Mesendoderm (in vitro differentiated cells): ENCODE data around the gene RPS15.

ENCODE experiments used
- DNase-seq: peaks from one replicate; pipeline ENCODE4 v3.0.0; 2013
- H2AK5ac ChIP-seq: 2 replicates; pipeline ENCODE4 v1.6.1; 2013; ENCODE audit warnings: low read length, inconsistent platforms
- H2BK120ac ChIP-seq: 2 replicates; pipeline ENCODE4 v1.6.1; 2013; ENCODE audit warnings: low read depth, mild to moderate bottlenecking, low read length, moderate library complexity, mixed read lengths
- H2BK15ac ChIP-seq: replicated peaks from 2 replicates; pipeline ENCODE4 v1.6.1; 2013; ENCODE audit warnings: low read depth, mild to moderate bottlenecking, moderate library complexity
- H2BK5ac ChIP-seq: 2 replicates; pipeline ENCODE4 v1.6.1; 2013; ENCODE audit warnings: low read length, inconsistent platforms
- H3K18ac ChIP-seq: 2 replicates; pipeline ENCODE4 v1.6.1; 2013; ENCODE audit warnings: mild to moderate bottlenecking, low read length, mixed read lengths
- H3K23ac ChIP-seq: one replicate; pipeline ENCODE4 v1.6.1; 2013; ENCODE audit warnings: low read length
- H3K27ac ChIP-seq: 2 replicates; pipeline ENCODE4 v1.5.1; 2013; ENCODE audit warnings: low read depth, mild to moderate bottlenecking, inconsistent platforms, low read length, moderate library complexity
- H3K27me3 ChIP-seq: 2 replicates; pipeline ENCODE4 v1.6.1; 2013; ENCODE audit warnings: low read length, control low read depth, mild to moderate bottlenecking, inconsistent platforms; ENCODE audit not compliant: insufficient read depth, poor library complexity
- H3K36me3 ChIP-seq: 2 replicates; pipeline ENCODE4 v1.6.1; 2013; ENCODE audit warnings: low read length, inconsistent platforms; ENCODE audit not compliant: control insufficient read depth, insufficient read depth
- H3K4ac ChIP-seq: one replicate; pipeline ENCODE4 v1.6.1; 2013; ENCODE audit warnings: low read depth, mild to moderate bottlenecking, low read length, moderate library complexity
- H3K4me1 ChIP-seq: 2 replicates; pipeline ENCODE4 v1.6.1; 2013; ENCODE audit warnings: low read depth, low read length, inconsistent platforms; ENCODE audit not compliant: control insufficient read depth
- H3K4me2 ChIP-seq: 2 replicates; pipeline ENCODE4 v1.6.1; 2013; ENCODE audit warnings: low read length
- H3K4me3 ChIP-seq: 2 replicates; pipeline ENCODE4 v1.5.1; 2013; ENCODE audit warnings: mild to moderate bottlenecking, low read length
- H3K56ac ChIP-seq: one replicate; pipeline ENCODE4 v1.6.1; 2013; ENCODE audit warnings: low read length
- H3K79me1 ChIP-seq: 2 replicates; pipeline ENCODE4 v1.6.1; 2013; ENCODE audit warnings: low read length, inconsistent platforms
- H3K79me2 ChIP-seq: 2 replicates; pipeline ENCODE4 v1.6.1; 2013; ENCODE audit warnings: mild to moderate bottlenecking, low read length; ENCODE audit not compliant: control insufficient read depth, insufficient read depth
- H3K9ac ChIP-seq: 2 replicates; pipeline ENCODE4 v1.6.1; 2013; ENCODE audit warnings: low read length, inconsistent platforms
- H4K5ac ChIP-seq: one replicate; pipeline ENCODE4 v1.6.1; 2013; ENCODE audit warnings: low read length
- H4K8ac ChIP-seq: one replicate; pipeline ENCODE4 v1.6.1; 2013; ENCODE audit warnings: low read depth, mild to moderate bottlenecking, control low read depth, low read length, moderate library complexity
- WGBS: extraction: QIAGEN DNeasy Blood & Tissue Kit; methylation state at CpG from one replicate; pipeline ENCODE4 v1.1.7; 2013; ENCODE audit warnings: low lambda C conversion rate, missing lambda C conversion rate; ENCODE audit not compliant: insufficient coverage; ENCODE audit errors: extremely low coverage; 5-methylcytosine and 5-hydroxymethylcytosine counted together

The RPS15 gene

DNA sequence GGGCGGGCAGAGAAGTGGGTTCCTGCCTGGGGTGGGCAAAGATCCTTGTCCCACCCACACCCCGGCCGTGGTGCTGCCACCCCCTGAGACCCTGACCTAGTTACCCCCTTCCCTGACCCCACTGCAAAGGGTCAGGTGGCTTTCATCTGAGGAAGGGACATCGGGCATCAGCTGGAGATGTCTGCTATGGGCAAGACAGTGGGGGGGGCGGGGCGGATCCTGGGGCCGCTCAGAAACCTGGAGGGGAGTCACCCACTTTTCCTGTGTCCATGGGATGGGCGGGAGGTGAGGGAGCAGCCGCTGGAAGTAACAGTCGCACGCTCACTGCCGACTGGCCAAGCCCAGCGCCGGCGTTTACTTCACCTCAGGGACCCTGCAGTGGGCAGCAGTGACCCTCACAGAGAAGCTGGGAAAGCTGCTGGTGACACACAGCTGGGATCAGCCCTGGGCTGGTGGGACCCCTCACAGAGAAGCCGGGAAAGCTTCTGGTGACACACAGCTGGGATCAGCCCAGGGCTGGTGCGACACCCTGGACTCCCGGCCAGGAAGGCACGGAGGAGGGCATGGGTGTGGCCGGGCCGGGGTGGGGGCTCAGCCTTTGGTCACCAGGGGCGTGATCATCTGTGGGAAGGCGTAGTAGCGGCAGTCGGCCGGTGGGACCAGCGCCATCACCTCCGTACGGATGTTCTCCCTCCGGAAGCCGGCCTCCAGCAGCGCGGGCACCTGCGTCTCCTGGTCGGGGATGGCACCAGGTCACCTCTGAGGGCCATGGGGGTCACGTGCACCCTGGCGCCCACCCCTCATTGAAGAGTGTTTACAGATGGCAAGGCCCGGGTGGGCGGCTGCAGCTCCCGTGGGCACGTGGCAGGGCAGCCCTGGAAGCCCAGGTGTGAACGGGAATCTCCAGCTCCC, 41.2 kb upstream of the RPS15 start:
- Histone ChIP-seq H3K18ac (no peak overlapping the region), H3K4ac (no peak overlapping the region)
- WGBS: no CpG with 5 or more reads among the region's 42 CpGs

DNA sequence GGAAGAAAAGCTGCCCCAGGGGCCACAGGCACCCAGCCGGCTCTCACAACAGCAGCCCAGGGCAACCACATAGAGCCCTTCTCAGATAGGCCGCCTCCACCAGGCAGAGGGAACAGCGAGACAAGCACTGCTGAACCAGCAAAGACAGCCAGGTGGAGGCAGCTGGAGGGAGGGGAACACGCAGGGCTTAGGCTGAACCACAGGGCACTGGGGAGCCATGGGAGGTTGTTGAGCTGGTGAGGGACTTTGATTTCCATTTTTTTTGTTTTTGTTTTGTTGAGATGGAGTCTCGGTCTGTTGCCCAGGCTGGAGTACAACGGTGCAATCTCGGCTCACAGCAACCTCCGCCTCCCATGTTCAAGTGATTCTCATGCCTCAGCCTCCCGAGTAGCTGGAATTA, 40.4 kb upstream of the RPS15 start:
- Histone ChIP-seq H3K79me1 (no peaks in the 10 kb centered on the region), H3K36me3 (no peaks in the 10 kb centered on the region), H2BK120ac (no peak overlapping the region), H3K9ac (no peak overlapping the region), H3K79me2 (no peaks in the 10 kb centered on the region), H3K4me1 (no peaks in the 10 kb centered on the region), H3K56ac (no peak overlapping the region), H2BK5ac (no peak overlapping the region), H3K4ac (no peak overlapping the region), H4K5ac (no peak overlapping the region), H4K8ac (no peak overlapping the region), H3K4me3 (no peak overlapping the region), H3K23ac (no peak overlapping the region), H3K27me3 (no peaks in the 10 kb centered on the region), H3K27ac (no peak overlapping the region), H3K4me2 (no peak overlapping the region), H3K18ac (no peak overlapping the region), H2AK5ac (no peak overlapping the region), H2BK15ac (no peak overlapping the region)
- no CpG with 5 or more reads among the region's 9 CpGs for WGBS
- DNase-seq: no peak

More for the DNA sequence above, 41.2 kb upstream of the RPS15 start:
- no peak overlapping the region for H3K23ac ChIP-seq
- no peak overlapping the region for H2BK5ac ChIP-seq
- H3K36me3 ChIP-seq: no peaks in the 10 kb centered on the region
- no peak overlapping the region for H3K56ac ChIP-seq
- no peak overlapping the region for H3K4me3 ChIP-seq
- no peak overlapping the region for H3K4me2 ChIP-seq
- H3K79me1 ChIP-seq: no peaks in the 10 kb centered on the region
- no peak overlapping the region for H3K9ac ChIP-seq
- no peak overlapping the region for H2AK5ac ChIP-seq
- H2BK120ac ChIP-seq: no peak overlapping the region
- H3K79me2 ChIP-seq: no peaks in the 10 kb centered on the region
- no peak overlapping the region for H2BK15ac ChIP-seq
- no peaks in the 10 kb centered on the region for H3K4me1 ChIP-seq
- H4K8ac ChIP-seq: no peak overlapping the region
- DNase-seq: no peak
- H3K27me3 ChIP-seq: no peaks in the 10 kb centered on the region
- no peak overlapping the region for H3K27ac ChIP-seq
- no peak overlapping the region for H4K5ac ChIP-seq

DNA sequence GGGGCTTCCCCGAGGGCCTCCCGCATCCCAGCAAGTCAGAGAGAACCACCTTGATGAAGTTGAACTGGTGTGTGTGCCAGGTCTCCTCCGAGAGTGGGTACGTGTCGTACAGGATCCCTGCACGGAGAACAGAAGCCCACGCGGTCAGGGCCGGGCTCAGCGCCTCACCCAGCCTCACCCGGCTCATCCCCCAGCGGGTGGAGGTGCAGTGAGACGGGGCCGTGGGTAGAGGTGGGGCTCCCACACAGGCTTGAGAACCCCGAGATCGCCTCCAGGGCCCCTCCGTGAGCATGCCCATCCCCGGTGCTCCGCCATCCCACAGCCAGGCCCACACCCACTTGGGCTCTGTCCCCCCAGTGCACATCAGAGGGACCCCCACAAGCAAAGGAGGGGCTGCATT, 39.1 kb upstream of the RPS15 start:
- Histone ChIP-seq H2BK5ac (no peak overlapping the region), H3K79me1 (no peaks in the 10 kb centered on the region), H3K27me3 (no peaks in the 10 kb centered on the region), H3K36me3 (no peaks in the 10 kb centered on the region), H3K4me1 (no peaks in the 10 kb centered on the region), H3K56ac (no peak overlapping the region), H3K18ac (no peak overlapping the region), H3K9ac (no peak overlapping the region), H2AK5ac (no peak overlapping the region), H3K79me2 (no peaks in the 10 kb centered on the region), H4K5ac (no peak overlapping the region), H3K27ac (no peak overlapping the region), H4K8ac (no peak overlapping the region), H3K4ac (no peak overlapping the region), H3K4me2 (no peak overlapping the region), H3K4me3 (no peak overlapping the region), H2BK120ac (no peak overlapping the region), H2BK15ac (no peak overlapping the region), H3K23ac (no peak overlapping the region)
- no CpG with 5 or more reads among the region's 19 CpGs for WGBS
- DNase-seq: no peak

DNA sequence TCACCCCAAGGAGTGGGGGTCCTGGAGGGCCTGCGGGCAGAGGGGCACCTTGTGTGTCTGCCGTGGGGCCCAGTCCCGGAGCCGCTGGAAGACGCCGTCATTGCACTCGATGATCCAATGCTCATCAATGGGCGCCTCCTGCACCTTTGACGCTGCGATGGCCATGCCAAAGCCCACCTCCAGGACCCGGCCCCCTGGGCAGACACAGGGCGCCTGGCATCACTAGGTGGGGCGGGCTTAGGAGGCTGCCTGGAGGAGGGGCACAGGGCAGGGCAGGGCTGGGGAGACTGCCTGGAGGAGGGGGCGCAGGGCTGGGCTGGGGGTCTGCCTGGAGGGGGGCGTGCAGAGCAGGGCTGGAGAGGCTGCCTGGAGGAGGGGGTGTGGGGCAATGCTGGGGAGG, 38.5 kb upstream of the RPS15 start:
- Histone ChIP-seq H3K23ac (no peak overlapping the region), H2AK5ac (no peak overlapping the region), H3K79me1 (no peaks in the 10 kb centered on the region), H4K5ac (no peak overlapping the region), H3K27ac (no peak overlapping the region), H3K4me3 (no peak overlapping the region), H3K4me2 (no peak overlapping the region), H3K4me1 (no peaks in the 10 kb centered on the region), H4K8ac (no peak overlapping the region), H3K9ac (no peak overlapping the region), H2BK120ac (no peak overlapping the region), H3K4ac (no peak overlapping the region), H3K79me2 (no peaks in the 10 kb centered on the region), H3K56ac (no peak overlapping the region), H3K18ac (no peak overlapping the region), H2BK5ac (no peak overlapping the region), H3K36me3 (no peaks in the 10 kb centered on the region), H2BK15ac (no peak overlapping the region), H3K27me3 (no peaks in the 10 kb centered on the region)
- DNase-seq: no peak
- WGBS: no CpG with 5 or more reads among the region's 15 CpGs

DNA sequence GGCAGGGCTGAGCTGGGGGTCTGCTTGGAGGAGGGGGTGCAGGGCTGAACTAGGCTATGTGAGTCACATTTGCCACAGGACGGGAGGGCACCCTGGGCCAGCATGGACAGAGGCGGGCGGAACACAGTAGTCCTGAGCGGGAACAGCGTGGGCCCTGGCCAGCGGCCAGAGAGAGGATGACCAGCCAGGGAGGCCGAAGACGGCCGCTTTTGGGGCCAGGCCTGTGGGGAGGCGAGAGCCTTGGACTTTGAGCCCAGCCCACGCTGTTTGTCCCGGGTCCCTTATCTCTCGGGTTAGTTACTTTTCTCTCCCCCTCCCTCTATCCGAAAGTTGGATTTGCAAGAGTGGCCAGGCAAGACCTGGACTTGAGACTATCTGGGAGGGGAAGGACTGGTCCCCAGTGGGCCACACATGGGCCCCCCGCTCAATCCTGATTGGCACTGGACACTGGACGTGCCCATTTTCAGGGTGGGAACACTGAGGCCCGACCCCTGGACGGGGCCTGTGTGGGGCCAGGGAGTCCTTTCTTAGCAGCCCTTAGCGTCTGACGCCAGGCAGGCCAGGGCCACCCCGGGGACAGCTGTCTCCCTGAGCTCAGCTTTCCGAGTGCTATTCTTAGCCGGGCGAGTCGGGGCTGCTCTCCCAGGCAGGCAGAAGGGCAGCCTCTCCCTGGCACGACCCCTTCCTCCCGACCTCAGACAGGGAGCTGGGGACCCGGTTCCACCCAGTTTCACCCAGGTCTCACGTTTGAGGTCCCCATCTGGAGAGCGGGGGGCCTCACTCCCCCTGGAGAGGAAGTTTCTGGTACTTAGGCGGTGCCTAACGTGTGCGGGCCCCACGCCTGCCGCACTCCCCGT, 37.7 kb upstream of the RPS15 start:
- H2BK15ac ChIP-seq: no peak overlapping the region

More for the DNA sequence above, 37.7 kb upstream of the RPS15 start:
- Histone ChIP-seq H3K4me2 (peak overlapping the region; percentile 73), H2AK5ac (no peak overlapping the region), H3K27me3 (no peaks in the 10 kb centered on the region), H3K4me1 (no peaks in the 10 kb centered on the region), H3K79me2 (no peaks in the 10 kb centered on the region), H3K56ac (peak overlapping the region; percentile 88), H4K8ac (no peak overlapping the region), H4K5ac (no peak overlapping the region), H3K4me3 (no peak overlapping the region), H2BK5ac (no peak overlapping the region), H3K36me3 (no peaks in the 10 kb centered on the region), H3K23ac (no peak overlapping the region), H3K9ac (peak overlapping the region; percentile 72), H2BK120ac (no peak overlapping the region), H3K79me1 (no peaks in the 10 kb centered on the region), H3K18ac (peak overlapping the region; percentile 64), H3K27ac (no peak overlapping the region), H3K4ac (no peak overlapping the region)
- WGBS: no CpG with 5 or more reads among the region's 36 CpGs
- DNase-seq: no peak
